Measurements from ENCODE around the gene MYH10.

Gene MYH10

DNA sequence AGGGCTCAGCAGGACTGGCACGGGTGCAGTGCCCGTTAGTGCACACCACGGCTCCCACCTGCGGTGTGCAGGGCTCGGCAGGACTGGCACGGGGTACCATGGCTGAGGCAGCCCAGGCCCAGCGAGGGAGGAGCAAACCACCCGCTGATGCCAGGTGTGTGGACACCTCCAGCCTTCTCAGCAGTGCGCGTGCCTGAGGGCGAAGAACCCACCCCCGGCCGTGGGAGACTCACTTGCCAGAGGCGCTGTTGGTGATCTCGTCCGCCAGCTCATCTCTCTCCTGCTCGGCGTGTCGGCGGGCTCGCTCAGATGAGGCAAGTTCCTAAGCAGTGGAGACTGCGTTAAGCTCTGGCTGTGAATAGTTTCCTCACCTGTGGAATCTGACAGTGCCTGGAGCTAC is 149.4 kb downstream of the MYH10 start:
- H3K9me2 ChIP-seq (replicated peaks; ENCODE audit: control insufficient read depth, low read length) = no peaks in the 10 kb centered on the region
- no peak overlapping the region for H3K27ac ChIP-seq (ENCODE audit: low read depth, low read length)
- H3K4me3 ChIP-seq (ENCODE audit: low read length) = no peak overlapping the region
- peaks cover 81% of the 10 kb centered on the region for H3K36me3 ChIP-seq (ENCODE audit: control insufficient read depth, low read length)
- no peak for TF ChIP-seq EZH2phosphoT487 (IDR thresholded peaks at IDR 0.05; ENCODE audit: borderline replicate concordance, low read length)
- TF ChIP-seq, protein P1, sequence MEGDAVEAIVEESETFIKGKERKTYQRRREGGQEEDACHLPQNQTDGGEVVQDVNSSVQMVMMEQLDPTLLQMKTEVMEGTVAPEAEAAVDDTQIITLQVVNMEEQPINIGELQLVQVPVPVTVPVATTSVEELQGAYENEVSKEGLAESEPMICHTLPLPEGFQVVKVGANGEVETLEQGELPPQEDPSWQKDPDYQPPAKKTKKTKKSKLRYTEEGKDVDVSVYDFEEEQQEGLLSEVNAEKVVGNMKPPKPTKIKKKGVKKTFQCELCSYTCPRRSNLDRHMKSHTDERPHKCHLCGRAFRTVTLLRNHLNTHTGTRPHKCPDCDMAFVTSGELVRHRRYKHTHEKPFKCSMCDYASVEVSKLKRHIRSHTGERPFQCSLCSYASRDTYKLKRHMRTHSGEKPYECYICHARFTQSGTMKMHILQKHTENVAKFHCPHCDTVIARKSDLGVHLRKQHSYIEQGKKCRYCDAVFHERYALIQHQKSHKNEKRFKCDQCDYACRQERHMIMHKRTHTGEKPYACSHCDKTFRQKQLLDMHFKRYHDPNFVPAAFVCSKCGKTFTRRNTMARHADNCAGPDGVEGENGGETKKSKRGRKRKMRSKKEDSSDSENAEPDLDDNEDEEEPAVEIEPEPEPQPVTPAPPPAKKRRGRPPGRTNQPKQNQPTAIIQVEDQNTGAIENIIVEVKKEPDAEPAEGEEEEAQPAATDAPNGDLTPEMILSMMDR (IDR thresholded peaks at IDR 0.05; ENCODE audit: low read depth, low read length, poor library complexity, severe bottlenecking) = no peak
- H3K9me3 ChIP-seq (ENCODE audit: control insufficient read depth, insufficient read depth, low read length) = peaks cover 8% of the 10 kb centered on the region; the same call in 1 of the 2 replicates
- H3K79me2 ChIP-seq (ENCODE audit: control insufficient read depth, low read length) = no peaks in the 10 kb centered on the region
- H3K4me2 ChIP-seq (ENCODE audit: low read length) = no peak overlapping the region
- H4K20me1 ChIP-seq (ENCODE audit: control insufficient read depth, insufficient read depth, low read depth, low read length) = no peaks in the 10 kb centered on the region
- H3K27me3 ChIP-seq (ENCODE audit: control insufficient read depth, low read length) = no peaks in the 10 kb centered on the region
- no peaks in the 10 kb centered on the region for H3F3A ChIP-seq (ENCODE audit: control insufficient read depth, insufficient read depth)
- no peaks in the 10 kb centered on the region for H3K4me1 ChIP-seq (ENCODE audit: control insufficient read depth, low read length)

DNA sequence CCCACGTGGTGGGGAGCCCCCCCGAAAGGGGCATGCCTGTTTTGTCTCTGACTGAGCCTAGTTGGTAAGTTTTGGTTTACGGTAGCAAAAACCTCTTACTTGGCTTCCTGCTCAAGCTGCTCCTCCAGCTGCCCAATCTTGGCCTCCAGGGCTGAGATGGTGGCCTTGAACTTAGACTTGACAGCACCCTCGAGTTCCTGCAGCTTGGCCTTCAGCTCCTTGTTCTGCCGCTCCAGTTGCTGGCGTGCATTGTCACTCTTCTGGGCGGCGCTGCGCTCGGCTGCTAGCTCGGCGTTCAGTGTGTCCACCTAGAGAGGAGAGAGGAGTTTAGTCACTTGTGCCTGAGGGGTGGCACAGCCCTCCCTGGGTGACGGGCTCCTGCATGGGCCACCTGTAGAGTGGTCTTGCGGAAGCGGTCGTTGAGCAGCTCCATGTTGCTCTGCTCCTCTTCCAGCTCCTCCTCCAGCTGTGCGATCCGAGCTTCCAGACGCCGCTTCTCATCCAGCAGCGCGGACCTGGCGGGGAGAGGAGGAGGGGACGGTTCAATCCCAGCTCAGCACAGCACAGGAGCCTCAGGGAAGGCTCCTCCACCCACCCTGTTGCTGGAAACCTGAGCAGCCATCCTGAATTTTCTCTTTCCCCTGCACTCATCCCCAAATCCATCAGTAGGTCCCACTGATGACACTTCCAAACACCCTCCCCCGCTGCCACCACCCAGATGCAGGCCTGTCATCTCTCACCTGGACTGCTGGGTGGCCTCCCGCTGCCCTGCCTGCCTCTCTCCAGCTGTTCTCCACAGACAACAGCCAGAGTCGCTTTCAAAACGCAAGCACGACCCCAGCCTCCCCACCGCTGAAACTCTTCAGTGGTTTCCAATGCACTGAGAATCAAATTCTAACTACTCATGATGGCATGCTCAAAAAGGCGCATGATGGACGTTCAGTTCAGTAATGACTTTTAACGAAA is 150.2 kb downstream of the MYH10 start:
- Histone ChIP-seq H3K36me3 (ENCODE audit: control insufficient read depth, low read length) (peaks cover 80% of the 10 kb centered on the region), H3K4me3 (ENCODE audit: low read length) (no peak overlapping the region), H4K20me1 (ENCODE audit: control insufficient read depth, insufficient read depth, low read depth, low read length) (no peaks in the 10 kb centered on the region), H3K27ac (ENCODE audit: low read depth, low read length) (no peak overlapping the region), H3K9me3 (ENCODE audit: control insufficient read depth, insufficient read depth, low read length) (peaks cover 8% of the 10 kb centered on the region; the same call in 1 of the 2 replicates), H3K9me2 (replicated peaks; ENCODE audit: control insufficient read depth, low read length) (no peaks in the 10 kb centered on the region), H3K4me2 (ENCODE audit: low read length) (no peak overlapping the region), H3K27me3 (ENCODE audit: control insufficient read depth, low read length) (no peaks in the 10 kb centered on the region), H3K79me2 (ENCODE audit: control insufficient read depth, low read length) (no peaks in the 10 kb centered on the region), H3K4me1 (ENCODE audit: control insufficient read depth, low read length) (no peaks in the 10 kb centered on the region), H3F3A (ENCODE audit: control insufficient read depth, insufficient read depth) (no peaks in the 10 kb centered on the region)
- TF ChIP-seq, protein P1 (IDR thresholded peaks at IDR 0.05; ENCODE audit: low read depth, low read length, poor library complexity, severe bottlenecking) = no peak

DNA sequence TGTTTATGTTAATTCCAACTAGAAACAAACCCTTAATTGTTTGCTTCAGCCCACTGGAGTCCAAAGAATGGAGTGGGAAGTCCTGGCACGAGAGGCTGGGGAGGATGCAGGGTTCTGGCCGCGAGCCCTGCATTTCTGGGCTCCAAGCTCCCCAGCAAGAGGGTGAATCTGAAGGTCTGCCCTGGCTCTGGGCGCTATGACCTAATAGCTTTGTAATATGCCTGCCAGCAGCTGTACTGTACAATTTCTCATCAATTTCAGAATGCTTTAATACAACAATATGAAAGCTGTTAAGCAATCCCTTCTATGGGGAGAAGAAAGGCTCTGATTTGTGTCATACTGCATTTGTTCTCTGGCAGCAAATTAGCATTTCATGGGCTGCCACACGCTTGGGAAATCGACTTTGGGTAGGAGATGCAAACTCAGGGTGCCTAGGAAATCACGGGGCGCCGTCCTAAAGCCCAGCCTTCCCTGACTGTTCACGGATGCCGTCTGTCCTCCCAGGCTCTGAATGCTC is 151.0 kb downstream of the MYH10 start:
- no peak overlapping the region for H3K4me3 ChIP-seq (ENCODE audit: low read length)
- no peaks in the 10 kb centered on the region for H3K27me3 ChIP-seq (ENCODE audit: control insufficient read depth, low read length)
- H3K79me2 ChIP-seq (ENCODE audit: control insufficient read depth, low read length) = no peaks in the 10 kb centered on the region
- TF ChIP-seq, protein P1 (IDR thresholded peaks at IDR 0.05; ENCODE audit: low read depth, low read length, poor library complexity, severe bottlenecking) = no peak
- TF ChIP-seq EZH2phosphoT487 (IDR thresholded peaks at IDR 0.05; ENCODE audit: borderline replicate concordance, low read length) = no peak
- H3K9me2 ChIP-seq (replicated peaks; ENCODE audit: control insufficient read depth, low read length) = no peaks in the 10 kb centered on the region
- H4K20me1 ChIP-seq (ENCODE audit: control insufficient read depth, insufficient read depth, low read depth, low read length) = no peaks in the 10 kb centered on the region
- H3F3A ChIP-seq (ENCODE audit: control insufficient read depth, insufficient read depth) = no peaks in the 10 kb centered on the region
- H3K9me3 ChIP-seq (ENCODE audit: control insufficient read depth, insufficient read depth, low read length) = peaks cover 4% of the 10 kb centered on the region; the same call in 1 of the 2 replicates
- H3K4me1 ChIP-seq (ENCODE audit: control insufficient read depth, low read length) = no peaks in the 10 kb centered on the region
- H3K36me3 ChIP-seq (ENCODE audit: control insufficient read depth, low read length) = peaks cover 80% of the 10 kb centered on the region
- no peak overlapping the region for H3K4me2 ChIP-seq (ENCODE audit: low read length)
- no peak overlapping the region for H3K27ac ChIP-seq (ENCODE audit: low read depth, low read length)
